H7 (cell line): Measurements from ENCODE around the gene TTC19. TPM values are rescaled to one million over a fixed set of nuclear protein-coding genes. Genes with fewer than 3 reads are reported as not detected.
"Not testable (repeated sequence)": the region's sequence is repeated elsewhere in the genome, so short reads cannot be mapped to it uniquely, and the experiment has no call there.

ENCODE experiments used
- DNase-seq: peaks from one replicate; pipeline ENCODE4 v3.0.0; 2012
- H3K27me3 ChIP-seq: 2 replicates; pipeline ENCODE4 v1.6.0; 2011; ENCODE audit warnings: mild to moderate bottlenecking, low read length; ENCODE audit not compliant: control insufficient read depth, insufficient read depth
- H3K36me3 ChIP-seq: replicated peaks from 2 replicates; pipeline ENCODE4 v1.5.1; 2011; ENCODE audit warnings: low read length; ENCODE audit not compliant: control insufficient read depth, insufficient read depth
- H3K4me3 ChIP-seq: 2 replicates; pipeline ENCODE4 v1.5.1; 2011; ENCODE audit warnings: low read depth, mild to moderate bottlenecking, control low read depth, low read length, moderate library complexity; ENCODE audit not compliant: insufficient read depth
- total RNA-seq: library from RNA; depleted of rRNA; stranded (reverse); fragments of >200 nt; shearing (Covaris generic); gene quantifications from 2 replicates; pipeline ENCODE4 v1.2.3, GENCODE V29; 2014

TTC19 gene
- total RNA-seq, 1 experiment from 2014 or later, result 43.1 TPM

DNA sequence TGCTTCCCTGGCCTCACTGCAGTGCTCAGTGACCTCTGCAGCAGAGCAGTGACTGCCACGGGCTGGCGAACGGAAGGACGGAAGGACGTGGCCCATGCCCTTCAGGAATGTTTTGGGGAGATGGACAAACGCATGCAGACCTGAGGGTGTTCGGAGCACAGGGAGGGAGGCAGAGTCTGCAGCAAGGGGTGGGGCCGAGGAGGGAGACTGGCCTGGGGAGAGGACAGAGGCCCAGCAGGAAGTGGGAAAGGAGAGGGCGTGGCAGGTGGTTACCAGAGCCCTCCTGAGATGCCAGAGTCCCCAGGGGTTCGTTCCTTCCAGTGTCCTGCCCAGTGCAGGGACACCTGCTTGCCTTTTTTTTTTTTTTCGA lies 32.8 kb upstream of the TTC19 start:
- Histone ChIP-seq H3K4me3 (peak overlapping the region; percentile 24), H3K27me3 (no peaks in the 10 kb centered on the region)
- peak; percentile 57 for DNase-seq

DNA sequence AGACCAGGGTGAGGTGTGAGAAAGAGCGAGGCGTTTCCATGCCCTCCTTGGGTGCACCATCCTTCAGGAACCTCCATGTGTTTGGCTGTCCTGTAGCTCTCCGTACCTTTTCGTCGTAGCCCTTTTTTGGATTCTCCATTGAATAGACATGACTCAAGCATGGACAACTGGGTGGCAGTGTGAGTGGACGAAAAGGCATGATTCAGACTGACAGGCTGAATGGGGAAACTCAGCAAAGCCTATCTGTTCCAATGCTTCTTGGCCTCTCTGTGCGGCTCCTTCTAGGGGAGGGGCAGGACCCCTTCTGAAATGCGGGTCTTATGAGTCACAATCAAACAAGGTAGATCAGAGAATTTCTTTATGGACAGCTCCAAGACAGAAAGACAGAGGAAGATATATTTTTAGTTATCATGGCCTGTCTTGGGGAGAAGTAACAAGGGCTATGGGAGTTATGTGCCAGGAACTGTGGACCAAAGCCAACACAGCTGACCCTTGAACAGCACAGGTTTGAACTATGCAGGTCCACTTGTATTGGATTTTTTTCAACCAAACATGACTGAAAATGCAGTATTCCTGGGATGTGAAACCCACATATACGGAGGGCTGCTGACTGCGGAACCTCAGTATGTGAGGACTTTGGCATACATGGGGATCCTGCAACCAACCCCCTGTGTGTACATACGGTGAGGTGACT lies 31.8 kb upstream of the TTC19 start:
- H3K4me3 ChIP-seq, result no peak overlapping the region
- H3K36me3 ChIP-seq, result no peaks in the 10 kb centered on the region
- no peaks in the 10 kb centered on the region for H3K27me3 ChIP-seq
- no peak for DNase-seq

More for the DNA sequence above, 32.8 kb upstream of the TTC19 start:
- H3K36me3 ChIP-seq, result no peaks in the 10 kb centered on the region

DNA sequence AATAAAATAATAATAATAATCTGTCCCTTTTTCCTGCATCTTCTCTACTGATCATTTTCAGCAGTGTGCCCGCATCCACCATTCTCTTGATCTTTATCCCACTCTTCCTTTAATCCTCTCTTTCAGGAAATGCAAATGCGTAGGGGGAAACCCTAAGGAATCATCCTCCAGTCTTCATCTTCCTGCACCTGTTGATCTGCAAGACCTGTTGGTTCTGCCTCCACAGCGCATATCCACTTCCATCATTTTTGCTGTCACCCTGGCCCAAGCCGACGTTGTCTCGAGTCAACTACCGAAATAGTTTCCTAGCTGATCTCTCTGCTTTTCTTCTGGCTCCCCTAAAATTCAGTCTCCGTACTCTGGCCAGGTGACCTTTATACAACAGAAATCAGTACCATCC lies 30.2 kb upstream of the TTC19 start:
- no peaks in the 10 kb centered on the region for H3K27me3 ChIP-seq
- no peaks in the 10 kb centered on the region for H3K36me3 ChIP-seq
- DNase-seq, result no peak
- no peak overlapping the region for H3K4me3 ChIP-seq

DNA sequence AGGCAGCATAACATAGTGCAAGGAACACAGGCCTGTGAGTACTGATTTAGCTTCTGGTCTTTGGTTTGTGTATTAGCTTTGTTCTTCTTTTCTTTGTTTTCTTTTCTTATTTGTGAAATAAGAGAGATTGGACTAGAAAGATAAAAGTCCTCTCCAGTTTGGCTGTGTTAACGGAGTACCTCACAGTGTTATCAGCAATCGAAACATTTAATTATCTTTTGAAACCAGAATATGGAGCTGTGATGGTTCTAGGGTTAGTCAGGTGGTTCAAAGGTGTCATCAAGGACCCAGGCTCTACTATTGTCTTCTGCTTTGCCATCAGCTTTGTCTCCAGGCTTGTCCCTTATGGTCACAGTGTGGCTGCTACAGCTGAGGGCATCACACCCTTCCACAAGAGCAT lies 29.1 kb upstream of the TTC19 start:
- DNase-seq, result no peak
- no peak overlapping the region for H3K4me3 ChIP-seq
- peaks cover 3% of the 10 kb centered on the region for H3K36me3 ChIP-seq
- H3K27me3 ChIP-seq, result no peaks in the 10 kb centered on the region

DNA sequence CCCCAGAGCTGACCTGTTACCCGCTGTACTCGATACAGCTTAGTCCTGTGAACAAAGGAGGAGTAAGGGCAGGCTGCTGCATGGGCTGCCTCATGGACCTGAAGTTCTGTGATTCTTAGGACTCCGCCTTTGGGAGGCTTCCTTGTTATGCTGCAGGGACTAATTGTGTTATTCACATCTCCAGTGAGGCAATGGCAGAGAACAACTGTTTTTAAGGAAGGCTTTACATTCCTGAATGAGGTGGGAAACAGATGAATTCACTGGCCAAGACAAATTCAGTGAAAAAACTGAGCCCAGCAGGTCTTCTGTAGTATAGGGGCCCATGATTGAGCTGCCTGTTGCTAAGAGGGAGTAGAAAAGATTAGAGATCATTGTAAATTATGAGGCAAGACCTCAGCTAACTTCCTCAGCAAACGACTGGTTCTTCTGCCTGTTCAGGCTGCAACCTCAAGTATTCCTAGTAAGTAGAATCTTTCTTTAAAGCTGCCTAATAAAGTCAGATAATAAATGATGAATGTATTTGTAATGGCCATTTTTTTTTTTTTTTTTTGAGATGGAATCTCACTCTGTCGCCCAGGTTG lies 28.4 kb upstream of the TTC19 start:
- Histone ChIP-seq H3K4me3 (no peak overlapping the region), H3K36me3 (peaks cover 3% of the 10 kb centered on the region)
- no peak for DNase-seq

DNA sequence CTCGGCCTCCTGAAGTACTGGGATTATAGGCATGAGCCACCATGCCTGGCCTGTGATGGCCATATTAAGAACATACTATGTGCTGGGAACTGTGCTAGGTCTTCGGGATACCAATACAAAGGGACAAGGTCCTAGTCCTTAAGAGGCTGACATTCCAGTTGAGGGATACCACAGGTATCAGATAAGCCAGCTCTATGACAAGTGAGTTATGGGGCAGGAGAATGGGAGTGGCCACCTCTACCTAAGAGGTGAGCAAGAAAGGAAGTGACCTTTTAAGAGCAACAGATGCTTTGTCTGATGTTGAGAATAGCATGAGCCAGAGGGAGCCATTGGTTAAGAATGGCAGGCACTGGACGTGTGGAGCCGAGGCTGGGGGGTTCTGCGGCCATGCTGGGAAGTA lies 27.7 kb upstream of the TTC19 start:
- Histone ChIP-seq H3K27me3 (no peaks in the 10 kb centered on the region), H3K36me3 (peaks cover 3% of the 10 kb centered on the region), H3K4me3 (no peak overlapping the region)
- DNase-seq, result no peak

More for the DNA sequence above, 28.4 kb upstream of the TTC19 start:
- H3K27me3 ChIP-seq, result no peaks in the 10 kb centered on the region

DNA sequence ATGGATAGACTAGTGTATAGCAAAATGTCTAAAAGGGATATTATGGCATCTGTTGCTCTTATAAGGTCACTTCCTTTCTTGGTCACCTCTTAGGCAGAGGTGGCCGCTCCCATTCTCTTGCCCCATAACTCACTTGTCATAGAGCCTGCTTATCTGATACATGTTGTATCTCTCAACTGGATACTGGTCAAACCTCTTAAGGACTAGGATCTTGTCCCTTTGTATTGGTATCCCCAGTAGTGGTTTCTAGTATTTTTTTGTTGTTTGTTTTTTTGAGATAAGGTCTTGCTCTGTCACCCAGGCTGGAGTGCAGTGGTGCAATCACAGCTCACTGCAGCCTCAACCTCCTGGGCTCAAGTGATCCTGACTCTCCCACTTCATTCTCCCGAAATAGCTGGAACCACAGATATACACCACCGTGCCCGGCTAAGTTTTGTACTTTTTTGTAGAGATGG lies 27.1 kb upstream of the TTC19 start:
- Histone ChIP-seq H3K4me3 (no peak overlapping the region), H3K36me3 (peaks cover 4% of the 10 kb centered on the region), H3K27me3 (no peaks in the 10 kb centered on the region)
- no peak for DNase-seq

DNA sequence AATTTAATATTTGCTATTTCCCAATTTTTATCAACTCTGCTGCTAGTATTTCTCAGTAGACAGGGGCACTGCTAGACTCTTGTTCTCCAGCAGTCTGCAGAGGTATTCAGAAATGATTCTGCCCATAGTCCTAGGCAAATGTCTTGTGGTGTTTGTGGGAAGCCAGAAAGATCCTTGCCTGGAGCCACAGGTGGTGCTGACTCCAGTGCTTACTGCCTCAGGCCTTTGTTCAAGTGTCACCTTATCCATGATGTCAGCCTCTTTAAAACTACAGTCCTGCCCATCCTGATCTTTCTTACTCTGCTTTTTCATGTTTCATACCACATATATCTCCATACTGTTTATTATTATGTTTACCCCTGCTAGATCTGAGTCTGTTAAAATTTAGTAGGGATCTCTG lies 26.6 kb upstream of the TTC19 start:
- Histone ChIP-seq H3K4me3 (no peak overlapping the region), H3K36me3 (peaks cover 7% of the 10 kb centered on the region), H3K27me3 (no peaks in the 10 kb centered on the region)
- DNase-seq, result no peak

DNA sequence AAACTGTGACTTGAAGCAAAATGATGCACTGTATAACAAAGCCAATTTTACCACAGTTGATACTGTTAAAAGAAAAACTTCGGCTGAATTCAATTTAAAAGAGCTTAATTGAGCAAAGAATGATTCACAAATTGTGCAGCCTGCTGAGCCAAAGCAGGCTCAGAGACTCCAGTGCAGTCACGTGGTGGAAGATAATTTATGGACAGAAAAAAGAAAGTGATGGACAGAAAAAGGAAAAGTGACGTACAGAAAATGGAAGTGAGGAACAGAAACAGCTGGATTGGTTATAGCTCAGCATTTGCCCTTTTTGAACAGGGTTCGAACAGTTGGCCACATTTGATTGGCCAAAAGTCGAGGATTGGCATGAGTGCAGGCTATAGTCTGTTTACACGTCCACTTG lies 25.8 kb upstream of the TTC19 start:
- no peak for DNase-seq
- Histone ChIP-seq H3K4me3 (no peak overlapping the region), H3K27me3 (no peaks in the 10 kb centered on the region), H3K36me3 (peaks cover 7% of the 10 kb centered on the region)

DNA sequence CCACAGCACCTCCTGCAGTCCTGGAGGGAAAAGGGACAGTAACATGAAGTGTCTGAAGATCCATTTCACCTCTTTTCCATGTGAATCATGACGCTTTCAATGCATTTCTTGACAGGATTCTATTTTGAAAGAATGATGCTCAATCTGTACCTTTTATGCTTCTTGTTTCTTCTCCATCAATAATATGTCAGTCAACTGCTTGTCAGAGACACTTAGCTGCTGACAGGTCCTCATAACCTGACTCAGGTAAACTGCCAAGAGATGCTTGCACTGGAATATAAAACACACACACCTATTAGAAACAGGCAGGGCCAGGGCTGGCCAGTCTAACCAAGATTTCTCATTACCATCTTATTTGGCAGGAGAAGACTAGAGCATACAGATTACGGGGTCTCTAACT lies 21.7 kb upstream of the TTC19 start:
- DNase-seq, result no peak
- Histone ChIP-seq H3K4me3 (no peak overlapping the region), H3K36me3 (peaks cover 21% of the 10 kb centered on the region), H3K27me3 (no peaks in the 10 kb centered on the region)

DNA sequence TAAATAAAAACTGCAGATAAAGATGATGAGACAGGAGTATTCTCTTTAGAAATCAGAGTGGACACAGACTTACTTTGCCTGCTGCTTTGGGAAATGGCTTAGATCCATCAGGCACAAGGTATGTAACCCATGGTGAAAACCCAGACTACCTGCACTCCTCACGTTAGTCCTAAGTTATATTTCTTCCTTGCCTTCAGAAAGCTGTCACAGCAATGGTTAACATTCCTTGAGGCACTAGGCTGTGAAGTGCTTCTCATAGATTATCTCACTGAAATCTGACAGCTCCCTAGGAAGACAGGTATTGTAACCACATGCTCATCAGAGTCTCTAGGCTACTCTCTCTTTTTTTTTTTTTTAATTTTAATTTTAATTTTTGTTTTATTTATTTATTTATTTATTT lies 21.0 kb upstream of the TTC19 start:
- Histone ChIP-seq H3K27me3 (no peaks in the 10 kb centered on the region), H3K4me3 (no peak overlapping the region), H3K36me3 (peaks cover 21% of the 10 kb centered on the region)
- DNase-seq, result no peak

DNA sequence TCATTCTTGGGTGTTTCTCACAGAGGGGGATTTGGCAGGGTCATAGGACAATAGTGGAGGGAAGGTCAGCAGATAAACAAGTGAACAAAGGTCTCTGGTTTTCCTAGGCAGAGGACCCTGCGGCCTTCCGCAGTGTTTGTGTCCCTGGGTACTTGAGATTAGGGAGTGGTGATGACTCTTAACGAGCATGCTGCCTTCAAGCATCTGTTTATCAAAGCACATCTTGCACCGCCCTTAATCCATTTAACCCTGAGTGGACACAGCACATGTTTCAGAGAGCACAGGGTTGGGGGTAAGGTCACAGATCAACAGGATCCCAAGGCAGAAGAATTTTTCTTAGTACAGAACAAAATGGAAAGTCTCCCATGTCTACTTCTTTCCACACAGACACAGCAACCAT lies 20.6 kb upstream of the TTC19 start:
- H3K4me3 ChIP-seq, DNase-seq, H3K27me3 ChIP-seq: not testable (repeated sequence)
- H3K36me3 ChIP-seq, result peaks cover 21% of the 10 kb centered on the region

DNA sequence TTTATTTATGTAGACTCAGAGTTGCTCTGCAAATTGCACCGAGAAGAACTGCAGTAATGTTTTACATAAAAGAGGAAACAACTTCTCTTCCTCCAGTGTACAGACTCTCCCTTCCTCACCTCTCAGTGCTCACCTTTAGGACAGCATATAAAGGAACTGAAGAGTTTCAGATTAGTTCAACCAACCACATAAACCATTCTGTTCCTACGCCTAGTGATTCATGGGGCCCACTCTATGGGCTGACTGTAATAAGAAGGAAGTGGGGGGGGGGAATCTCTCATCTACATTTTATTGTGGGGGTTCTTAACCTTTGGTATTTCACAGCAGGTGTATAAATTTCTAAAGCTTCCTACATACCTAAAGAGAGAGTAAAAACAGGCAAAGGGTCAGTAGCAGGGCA lies 18.4 kb upstream of the TTC19 start:
- peaks cover 18% of the 10 kb centered on the region for H3K36me3 ChIP-seq
- H3K4me3 ChIP-seq, result no peak overlapping the region
- no peak for DNase-seq
- no peaks in the 10 kb centered on the region for H3K27me3 ChIP-seq

DNA sequence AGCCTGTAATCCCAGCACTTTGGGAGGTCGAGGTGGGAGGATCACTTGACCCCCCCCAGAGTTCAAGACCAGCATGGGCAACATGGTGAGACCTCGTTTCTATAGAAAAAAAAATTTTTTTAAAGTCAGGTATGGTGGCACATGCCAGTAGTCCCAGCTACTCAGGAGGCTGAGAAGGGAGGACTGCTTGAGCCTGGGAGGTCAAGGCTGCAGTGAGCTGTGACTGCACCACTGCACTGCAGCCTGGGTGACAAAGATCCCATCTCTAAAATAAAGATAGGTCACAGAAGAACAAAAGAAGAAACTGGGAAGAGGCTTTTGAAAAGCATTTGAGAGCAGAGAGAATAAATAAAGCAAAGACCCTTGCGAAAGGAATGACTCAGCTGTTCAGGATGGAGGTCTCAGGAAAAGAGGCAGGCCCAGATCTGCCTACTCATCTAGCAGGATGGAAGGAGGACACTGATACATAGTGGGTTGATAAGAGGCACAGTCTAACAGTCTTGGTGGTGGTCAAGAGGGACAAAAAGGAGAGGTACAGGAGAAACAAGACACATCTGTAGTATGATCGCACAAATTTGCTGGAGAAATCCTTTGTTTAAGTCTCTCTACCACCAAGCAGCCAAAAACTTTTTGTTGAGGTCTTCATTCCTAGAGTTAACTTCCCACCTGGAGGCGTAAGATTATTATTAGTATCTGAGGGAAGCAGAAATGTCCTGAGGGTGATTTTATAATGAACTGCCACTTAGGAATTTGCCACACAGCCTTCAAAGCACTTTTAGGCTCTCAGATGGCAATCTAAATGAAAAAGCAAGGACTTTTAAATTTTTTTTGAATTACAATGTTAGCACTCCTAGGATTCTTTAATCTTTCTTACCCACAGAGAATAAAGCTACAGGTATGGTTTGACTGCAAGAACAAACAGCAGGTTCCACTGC lies 17.7 kb upstream of the TTC19 start:
- H3K4me3 ChIP-seq, result no peak overlapping the region
- no peaks in the 10 kb centered on the region for H3K27me3 ChIP-seq
- DNase-seq, result no peak
- peaks cover 22% of the 10 kb centered on the region for H3K36me3 ChIP-seq

DNA sequence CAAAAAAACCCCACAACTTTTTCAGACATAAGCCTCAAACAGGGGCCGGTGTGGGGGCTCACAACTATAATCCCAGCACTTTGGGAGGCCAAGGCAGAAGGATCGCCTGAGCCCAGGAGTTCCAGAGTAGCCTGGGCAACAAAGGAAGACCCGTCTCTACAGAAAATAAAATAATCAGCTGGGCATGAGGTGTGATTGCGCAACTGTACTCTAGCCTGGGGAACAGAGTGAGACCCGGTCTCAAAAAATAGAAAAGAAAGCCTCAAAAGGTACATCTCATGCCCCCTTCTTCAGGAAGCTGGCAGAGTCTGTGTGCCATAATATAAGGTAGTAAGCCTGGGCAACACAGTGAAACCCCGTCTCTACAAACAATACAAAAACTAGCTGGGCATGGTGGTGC lies 3.3 kb upstream of the TTC19 start:
- Histone ChIP-seq H3K36me3 (peaks cover 3% of the 10 kb centered on the region), H3K27me3 (no peaks in the 10 kb centered on the region), H3K4me3 (no peak overlapping the region)
- no peak for DNase-seq
